IPS DF 19.7 (cell line): ENCODE results near the gene MRPL49.
"Not testable (repeated sequence)": the region's sequence is repeated elsewhere in the genome, so short reads cannot be mapped to it uniquely, and the experiment has no call there.

Source experiments
- DNase-seq: peaks from one replicate; pipeline ENCODE4 v3.0.0-alpha.2; 2013; ENCODE audit warnings: low read depth, low spot score

Gene MRPL49

DNA sequence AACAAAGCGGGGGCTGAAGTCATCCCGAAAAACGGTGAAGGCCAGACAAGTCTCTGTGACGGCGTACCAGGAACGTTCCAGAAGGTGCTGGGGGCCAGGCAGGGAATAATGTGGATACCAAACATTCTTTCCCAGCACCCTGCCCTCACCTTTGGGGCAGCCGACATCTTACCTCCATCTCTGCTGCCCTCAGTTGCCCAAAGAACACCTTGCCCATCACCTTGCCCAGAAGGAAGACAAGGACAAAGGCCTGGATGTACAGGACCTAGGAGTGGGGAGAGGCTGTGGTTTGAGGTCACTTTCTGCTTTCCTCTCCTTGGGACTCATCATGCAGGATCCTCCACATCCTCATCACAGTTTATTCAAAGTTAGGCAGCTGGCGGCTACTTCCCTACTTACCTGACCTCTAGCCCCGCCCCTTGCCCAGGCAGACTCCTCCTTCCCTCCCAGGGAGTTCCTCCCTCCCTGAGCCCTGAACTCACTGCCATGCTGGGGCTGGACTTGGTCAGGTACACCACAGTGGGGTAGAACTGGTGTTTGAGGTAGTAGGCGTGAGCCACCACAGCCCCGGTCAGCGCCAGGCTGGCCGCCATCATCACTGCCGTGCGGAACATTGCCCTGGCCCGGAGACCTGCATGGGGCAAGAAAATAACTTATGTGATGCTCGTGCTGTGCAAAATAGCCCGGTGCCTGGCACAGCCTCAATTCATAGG is 11.0 kb downstream of the MRPL49 start:
- no peak for DNase-seq

DNA sequence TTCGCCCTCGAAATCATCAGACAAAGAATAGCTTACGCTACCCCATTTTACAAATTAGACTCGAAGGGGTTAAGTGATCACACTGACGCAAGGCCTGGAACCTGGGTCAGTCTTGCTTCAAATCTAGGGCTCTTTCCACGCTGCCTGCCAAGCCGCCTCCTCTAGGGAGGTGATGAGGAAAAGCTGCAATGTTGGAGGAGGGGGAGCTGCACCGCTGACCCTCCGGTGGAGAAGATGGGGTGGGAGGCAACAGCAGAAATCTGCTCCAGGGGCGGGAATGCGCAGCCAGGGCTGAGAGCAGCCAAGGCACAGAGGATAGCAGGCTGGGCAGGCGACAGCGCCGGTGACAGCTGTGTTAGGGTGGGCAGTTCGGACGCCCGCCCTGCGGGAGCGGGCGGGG is 11.6 kb downstream of the MRPL49 start:
- DNase-seq: no peak

DNA sequence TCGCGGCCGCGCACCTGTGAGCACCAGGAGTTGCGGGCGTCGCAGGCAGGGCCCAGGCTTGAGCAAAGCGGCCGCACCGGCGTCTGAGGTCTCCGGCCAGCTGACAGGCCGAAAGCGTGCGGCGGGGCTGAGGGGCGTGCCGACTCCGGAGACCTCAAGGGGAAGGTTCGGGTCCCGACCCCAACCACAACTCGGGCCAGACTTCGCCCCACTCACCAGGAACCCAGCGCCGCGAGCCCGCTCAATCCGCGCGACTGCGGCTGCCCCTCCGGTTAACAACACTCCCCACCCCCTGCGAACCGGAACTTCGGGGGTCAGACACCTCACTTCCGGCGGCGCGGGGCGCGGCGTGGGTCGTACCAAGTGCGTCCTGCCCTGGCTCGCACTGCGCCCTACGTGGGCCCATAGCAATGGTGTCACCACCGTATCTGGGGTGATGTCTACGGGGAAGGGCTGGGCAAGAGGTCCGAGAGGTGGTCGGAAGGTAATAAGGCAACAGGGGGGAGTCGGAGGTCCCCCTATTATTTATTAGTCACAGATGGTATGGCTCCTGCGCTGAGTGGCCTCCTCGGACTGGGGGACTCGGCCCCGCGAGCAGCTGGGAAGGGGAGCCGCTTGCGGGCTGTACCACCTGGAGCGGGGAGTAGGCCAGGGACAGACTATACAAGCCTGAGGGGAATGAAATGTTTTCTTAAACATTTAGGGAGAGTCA is 12.3 kb downstream of the MRPL49 start, which contains the start of gene SYVN1:
TSS of gene SYVN1 (minus strand) at position 280 of the 712 bp plus-strand sequence. CDS start 918 bp downstream, outside the sequence.
- DNase-seq: no peak

DNA sequence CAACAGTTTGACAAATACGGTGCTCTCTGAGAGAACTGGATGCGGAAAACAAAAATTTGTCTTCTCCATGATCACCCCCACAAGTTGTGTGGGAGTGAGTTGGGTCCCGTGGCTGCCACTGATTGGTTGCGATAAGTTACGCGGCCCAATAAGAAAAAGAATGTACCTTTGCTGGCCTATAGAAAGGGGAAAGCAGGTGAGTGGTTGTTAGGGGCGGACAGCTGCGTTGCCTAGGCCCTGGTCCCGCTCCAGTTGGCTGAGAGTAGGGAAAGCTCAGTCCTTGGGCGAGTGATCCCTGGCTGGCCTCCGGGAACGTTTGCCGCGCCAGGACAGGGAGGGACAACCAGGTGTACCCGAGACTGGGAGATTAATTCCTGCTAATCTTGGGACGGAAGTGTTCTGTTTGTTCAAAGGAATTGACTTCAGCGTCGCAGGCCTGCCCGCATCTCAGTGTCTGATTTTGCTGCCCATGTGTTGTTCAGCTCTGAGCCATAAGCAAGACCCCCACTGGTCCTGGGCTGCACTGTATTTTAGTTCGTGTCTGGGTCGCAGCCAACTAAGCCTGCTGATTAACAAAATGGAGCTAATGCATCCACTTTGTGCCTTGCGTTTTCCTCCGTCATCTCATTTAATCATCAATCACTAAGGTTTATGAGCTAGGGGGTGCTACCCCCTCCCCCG is 13.0 kb downstream of the MRPL49 start:
- peak; percentile 95 for DNase-seq

DNA sequence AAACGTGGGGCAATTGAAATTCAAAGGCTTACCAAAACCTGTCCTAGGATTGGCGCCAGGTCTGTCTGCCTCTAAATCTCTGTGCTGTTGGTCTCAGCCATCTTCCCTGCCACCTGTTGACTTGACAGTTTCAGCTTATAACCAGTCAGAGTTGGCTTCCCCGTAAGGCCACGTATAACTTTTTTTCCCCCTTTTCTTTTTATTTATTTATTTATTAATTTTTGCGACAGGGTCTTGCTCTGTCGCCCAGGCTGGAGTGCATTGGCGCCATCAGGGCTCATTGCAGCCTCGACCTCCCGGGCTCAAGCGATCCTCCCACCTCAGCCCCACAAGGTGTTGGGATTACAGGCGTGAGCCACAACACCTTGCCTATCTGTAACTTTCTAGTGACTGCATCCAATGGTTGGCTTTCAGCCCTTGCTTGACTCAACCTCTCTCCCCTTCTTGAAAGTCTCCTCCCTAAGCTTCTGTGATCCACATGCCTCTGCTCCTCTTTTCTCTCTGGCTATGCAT is 13.6 kb downstream of the MRPL49 start:
- no peak for DNase-seq

DNA sequence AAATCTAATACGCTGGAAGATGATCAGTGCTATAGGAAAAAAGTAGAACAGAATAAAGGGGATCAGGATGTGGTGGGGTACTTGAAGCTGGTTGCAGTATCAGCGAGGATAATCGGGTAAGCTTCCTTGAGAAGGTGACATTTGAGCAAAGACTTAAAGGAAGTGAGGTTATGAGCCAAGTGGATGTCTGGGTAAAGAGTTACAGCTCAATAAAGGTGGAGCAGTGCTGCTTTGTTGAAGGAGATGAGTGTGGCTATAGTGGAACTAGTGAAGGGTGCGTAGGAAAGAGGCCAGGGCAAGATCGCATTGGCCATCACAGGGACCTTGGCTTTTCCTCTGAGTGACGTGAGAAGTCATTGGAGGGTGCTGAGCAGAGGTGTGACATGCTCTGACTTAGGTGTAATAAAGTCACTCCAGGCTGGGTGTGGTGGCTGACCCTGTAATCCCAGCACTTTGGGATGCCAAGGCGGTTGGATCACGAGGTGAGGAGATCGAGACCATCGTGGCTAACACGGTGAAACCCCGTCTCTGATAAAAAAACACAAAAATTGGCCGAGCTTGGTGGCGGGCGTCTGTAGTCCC is 14.5 kb downstream of the MRPL49 start:
- no peak for DNase-seq

DNA sequence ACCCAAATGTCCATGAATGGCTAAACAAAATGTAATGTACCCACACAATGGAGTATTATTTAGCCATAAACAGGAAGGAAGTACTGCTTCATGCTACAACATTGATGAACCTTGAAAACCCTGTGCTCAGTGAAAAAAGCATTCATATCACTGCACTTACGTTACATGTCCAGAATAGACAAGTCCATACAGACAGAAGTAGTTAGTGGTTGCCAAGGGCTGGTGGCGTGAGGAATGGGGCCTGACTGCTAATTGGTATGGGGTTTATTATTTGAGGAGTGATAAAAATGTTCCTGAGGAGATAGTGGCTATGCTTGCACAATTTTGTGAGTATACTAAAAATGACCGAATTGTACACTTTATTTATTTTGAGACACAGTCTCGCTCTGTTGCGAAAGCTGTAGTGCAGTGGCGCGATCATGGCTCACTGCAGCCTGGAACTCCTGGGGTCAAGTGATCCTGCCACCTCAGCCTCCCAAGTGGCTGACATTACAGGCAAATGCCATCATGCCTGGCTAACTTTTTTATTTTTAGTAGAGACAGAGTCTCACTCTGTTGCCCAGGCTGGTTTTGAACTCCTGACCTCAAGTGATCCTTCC is 19.9 kb downstream of the MRPL49 start:
- DNase-seq: no peak

DNA sequence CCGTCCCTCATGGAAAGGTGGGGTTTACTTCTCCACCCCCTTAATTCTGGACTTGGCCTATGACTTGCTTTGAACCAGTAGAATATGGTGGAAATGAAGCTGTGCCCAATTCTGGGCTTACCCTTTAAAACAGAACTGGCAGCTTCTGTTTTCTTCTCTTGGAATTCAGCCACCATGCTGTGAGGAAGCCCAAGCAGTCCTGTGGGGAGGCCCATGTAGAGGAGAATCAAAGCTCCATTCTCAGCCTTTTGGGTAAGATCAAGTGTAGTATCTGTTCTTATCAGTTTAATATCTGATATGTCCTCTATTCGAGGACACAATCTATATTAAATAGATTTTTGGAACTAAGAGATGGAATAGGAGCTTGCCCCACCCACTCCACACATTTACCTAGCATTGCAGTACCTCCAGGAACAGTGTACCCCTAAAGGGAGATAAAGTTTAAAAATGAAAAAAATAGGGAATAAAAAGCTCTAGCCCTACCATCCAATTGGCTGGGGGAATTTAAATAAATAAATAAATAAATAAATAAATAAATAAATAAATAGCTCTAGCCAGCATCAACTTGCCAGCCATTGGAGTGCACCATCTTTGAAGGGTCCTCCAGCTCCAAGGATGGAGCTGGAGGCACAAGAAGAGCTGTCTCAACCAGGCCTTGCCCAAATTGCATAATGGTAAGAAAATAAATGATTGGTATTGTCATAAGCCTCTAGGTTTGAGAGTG is 25.4 kb downstream of the MRPL49 start:
- DNase-seq: no peak

DNA sequence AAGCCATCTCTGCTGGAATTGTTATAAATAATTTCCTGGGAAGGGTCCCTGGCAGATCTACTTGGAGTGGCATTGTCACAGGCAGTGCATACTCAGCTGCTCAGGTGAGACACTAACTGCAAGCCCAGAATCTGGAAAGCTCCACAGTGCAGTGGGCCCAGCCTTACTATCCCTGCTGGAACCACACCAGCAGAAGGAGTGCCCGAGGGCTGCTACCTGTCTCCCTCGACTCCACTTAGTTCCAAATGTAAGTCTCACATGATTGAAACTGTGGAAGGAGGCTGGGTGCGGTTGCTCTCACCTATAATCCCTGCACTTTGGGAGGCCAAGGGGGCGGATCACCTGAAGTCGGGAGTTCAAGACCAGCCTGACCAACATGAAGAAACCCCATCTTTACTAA is 26.5 kb downstream of the MRPL49 start:
- no peak for DNase-seq

DNA sequence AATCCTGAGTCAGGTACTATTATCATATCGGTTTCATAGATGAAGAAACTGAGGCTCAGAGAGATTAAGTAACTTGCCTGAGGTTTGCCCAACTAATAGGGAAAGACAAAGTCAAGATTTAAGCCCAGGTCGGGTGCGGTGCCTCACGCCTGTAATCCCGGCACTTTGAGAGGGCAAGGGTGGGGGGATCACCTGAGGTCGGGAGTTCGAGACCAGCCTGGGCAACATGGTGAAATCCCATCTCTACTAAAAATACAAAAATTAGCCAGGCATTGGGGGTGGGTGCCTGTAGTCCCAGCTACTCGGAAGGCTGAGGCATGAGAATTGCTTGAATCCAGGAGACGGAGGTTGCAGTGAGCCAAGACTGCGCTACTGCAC is 28.0 kb downstream of the MRPL49 start:
- not testable (repeated sequence) for DNase-seq

DNA sequence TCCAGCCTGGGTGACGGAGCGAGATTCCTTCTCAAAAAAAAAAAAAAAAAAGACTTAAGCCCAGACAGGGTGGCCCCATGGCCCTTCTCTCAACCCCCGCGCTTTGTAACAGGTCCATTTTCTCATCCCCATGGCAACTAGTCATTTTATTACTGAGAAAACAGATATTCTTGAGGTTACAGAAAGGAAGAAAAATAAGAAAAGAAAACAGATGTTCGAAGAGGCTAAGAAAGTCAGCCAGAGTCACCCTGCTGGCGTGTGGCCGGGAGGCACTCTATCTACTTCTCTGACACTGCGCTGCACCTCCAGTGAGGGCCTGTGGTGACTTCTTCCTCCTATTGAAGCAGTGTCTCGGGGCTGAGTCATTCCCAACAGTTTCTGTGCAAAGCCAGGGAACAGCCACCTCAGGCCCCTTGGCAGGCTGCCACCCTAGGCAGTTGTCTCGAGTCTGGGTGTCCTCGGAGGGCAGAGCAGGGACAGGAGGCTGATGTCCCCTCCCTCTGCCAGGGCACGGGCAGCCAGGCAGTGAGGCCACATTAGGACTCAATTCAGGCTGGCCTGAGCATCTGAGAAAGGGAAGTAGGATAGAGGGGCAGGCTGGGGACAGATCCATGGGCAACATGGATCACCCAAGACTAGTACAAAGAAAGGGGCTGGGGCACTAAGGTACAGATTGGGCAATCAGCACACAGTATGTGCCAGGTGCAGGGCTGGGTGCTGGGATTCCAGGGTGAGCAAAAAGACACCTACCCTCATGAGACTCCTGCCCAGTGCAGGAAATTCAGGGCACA is 28.6 kb downstream of the MRPL49 start:
- no peak for DNase-seq

DNA sequence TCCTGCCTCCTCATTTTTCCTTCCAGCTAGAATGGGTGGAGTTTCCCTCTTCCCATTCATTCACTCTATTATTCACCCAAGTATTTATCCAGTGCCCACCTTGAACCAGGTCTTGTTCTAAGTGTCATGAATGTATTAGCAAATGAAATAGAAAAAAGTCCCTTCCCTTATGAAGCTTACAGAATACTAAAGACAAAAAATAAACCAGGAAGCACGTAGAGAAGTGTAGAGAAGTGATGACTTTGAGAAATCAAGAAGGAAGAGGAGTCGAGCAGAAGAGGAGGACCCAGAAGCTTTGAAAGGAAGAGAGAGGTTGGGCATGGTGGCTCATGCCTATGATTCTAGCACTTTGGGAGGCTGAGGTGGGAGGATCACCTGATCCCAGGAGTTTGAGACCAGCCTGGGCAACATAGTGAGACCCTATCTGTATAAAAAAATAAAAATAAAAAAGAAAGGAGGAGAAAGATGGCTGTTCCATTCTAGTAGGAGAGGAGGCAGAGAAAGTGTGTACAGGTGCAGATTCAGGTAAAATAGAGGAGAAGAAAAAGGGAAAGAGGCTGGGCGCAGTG is 29.3 kb downstream of the MRPL49 start:
- no peak for DNase-seq

DNA sequence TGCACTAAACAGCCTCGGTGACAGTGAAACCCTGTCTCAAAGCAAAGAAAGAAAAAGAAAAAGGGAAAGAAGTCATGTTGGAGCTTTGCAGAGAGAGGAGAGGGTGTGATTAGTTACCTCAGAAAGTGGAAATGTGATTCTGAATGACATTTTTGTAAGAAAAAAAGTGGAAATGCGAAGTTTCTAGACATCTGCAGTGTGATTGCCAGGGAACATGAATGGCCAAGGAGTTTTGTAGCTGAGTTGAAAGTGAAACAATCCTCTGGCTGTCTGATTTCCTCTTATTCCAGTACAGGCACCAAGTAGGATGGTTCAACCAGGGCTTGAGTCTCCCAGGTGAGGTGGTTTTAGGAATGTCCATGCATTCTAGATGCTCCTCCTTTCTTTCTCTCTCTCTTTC is 30.0 kb downstream of the MRPL49 start:
- no peak for DNase-seq

DNA sequence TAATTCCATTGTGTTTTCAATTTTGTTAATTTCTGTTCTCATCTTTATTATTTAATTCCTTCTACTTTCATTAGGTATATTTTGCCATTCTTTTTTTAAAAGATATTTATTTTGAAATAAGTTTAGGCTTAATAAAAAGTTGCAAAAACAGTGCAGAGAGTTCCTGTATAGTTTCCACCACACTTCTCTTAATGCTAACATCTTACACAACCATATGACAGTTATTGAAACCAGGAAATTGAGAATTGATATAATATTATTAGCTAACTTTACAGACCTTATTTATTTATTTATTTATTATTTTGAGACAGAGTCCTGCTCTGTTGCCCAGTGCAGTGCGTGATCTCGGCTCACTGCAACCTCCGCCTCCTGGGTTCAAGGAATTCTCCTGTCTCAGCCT is 34.1 kb downstream of the MRPL49 start:
- no peak for DNase-seq

DNA sequence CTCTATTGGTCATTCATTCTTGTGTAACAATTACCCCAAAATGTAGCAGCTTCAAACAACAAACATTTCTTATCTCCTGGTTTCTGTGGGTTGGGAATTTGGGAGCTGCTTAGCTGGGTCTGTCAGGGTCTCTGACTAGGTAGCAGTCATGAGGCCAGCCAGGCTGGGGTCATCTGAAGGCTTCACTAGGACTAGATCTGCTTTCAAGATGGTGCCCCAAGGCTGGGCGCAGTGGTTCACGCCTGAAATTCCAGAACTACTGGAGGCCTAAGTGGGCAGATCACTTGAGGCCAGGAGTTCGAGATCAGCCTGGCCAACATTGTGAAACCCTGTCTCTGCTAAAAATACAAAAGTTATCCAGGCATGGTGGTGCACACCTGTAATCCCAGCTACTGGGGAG is 34.8 kb downstream of the MRPL49 start:
- no peak for DNase-seq

DNA sequence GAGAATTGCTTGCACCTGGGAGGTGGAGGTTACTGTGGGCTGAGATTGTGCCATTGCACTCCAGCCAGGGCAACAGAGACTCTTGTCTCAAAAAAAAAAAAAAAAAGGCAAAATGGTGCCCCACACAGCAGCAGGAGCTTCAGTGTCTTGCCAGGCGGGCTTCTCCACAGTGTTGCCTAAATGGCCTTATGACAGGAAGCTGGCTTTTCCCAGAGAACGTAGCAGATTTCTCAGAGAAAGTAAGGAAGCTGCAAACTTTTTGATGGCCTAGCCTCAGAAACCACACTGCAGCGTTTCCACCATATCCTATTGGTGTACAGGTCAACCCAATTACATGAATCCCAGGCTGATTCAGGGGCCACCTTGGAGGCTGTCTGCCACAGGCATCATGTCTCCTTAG is 35.2 kb downstream of the MRPL49 start:
- DNase-seq: no peak

DNA sequence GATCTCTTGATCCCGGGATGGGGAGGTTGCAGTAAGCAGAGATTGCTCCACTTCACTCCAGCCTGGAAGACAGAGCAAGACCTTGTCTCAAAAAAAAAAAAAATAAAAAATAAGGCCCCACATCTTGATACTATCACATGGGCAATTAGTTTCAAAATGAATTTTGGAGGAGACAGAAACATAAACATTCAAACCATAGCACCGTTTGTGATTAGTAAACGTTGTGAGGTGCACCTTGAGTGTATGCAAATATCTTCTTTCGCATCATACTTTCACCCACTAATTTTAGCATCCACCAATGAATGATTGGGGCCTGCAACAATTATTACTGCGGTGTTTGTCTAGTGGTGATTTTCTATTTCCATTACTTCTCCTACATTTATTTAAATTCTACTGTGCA is 36.9 kb downstream of the MRPL49 start:
- DNase-seq: no peak

DNA sequence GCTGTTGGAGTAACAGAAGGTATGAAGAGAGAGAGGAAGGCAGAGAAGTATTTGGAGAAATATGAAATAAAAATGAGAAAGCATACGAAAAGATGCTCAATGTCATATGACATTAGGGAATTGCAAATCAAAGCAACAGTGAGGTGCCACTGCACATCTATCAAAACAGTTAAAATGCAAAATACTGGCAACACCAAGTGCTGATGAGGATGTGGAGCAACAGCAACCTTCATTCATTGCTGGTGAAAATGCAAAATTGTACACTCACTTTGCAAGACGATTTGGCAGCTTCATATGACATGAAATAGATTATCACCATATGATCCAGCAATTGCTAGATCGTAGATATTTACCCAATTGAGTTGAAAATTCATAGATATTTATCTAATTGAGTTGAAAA is 38.5 kb downstream of the MRPL49 start:
- no peak for DNase-seq

DNA sequence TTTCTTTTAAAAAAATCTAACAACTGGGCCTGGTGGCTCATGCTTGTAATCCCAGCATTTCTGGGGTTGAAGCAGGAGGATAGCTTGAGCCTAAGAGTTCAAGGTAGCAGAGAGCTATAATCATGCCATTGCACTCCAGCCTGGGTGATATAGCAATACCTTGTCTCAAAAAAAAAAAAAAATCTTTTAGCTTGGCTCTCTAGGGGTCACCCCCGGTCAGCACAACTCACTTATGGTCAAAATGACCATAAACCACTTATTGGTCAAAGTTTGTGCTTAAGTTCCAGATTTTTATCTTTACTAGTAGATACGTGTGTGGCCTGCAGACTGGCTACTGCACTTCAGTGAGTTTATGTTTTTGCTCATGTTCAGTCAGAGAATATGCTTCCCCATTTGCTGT is 41.6 kb downstream of the MRPL49 start:
- DNase-seq: no peak
